Common myeloid progenitor, CD34-positive (primary cell): ENCODE measurements around the gene PTPRE.
"Not testable (repeated sequence)": the region's sequence is repeated elsewhere in the genome, so short reads cannot be mapped to it uniquely, and the experiment has no call there.

Source experiments
- CTCF ChIA-PET: fragments of 350-600 bp; sonication (Branson Sonifier 250); formaldehyde crosslinking; loops from one replicate; lab custom pipeline; 2021; ENCODE audit warnings: antibody characterized with exemption; lab: Charles Lee
- POLR2A ChIA-PET: fragments of 350-600 bp; sonication (Branson Sonifier 250); formaldehyde crosslinking; loops from one replicate; lab custom pipeline; 2021; ENCODE audit warnings: antibody characterized with exemption; lab: Charles Lee
- DNase-seq, 3 donors: peaks; one replicate each; pipeline versions ENCODE4 v3.0.0 to v3.0.0-alpha.2; 2013
- H3K27ac ChIP-seq, 2 experiments: 1 replicate in 1 of 2; 2 replicates in 1 of 2; pipeline ENCODE4 v1.7.0; 2013; ENCODE audit warnings: inconsistent platforms in 2 of 2, low read length in 2 of 2, mild to moderate bottlenecking in 2 of 2, low read depth in 1 of 2, moderate library complexity in 1 of 2; ENCODE audit not compliant: severe bottlenecking in 2 of 2, insufficient read depth in 1 of 2, poor library complexity in 1 of 2
- H3K27me3 ChIP-seq, 5 experiments: replicated peaks in 2 of 5; 1 replicate in 3 of 5; 2 replicates in 2 of 5; pipeline versions ENCODE4 v1.6.1 to v1.7.0; 2013; ENCODE audit warnings: low read length in 4 of 5, mild to moderate bottlenecking in 2 of 5, moderate library complexity in 2 of 5, inconsistent platforms in 1 of 5; ENCODE audit not compliant: insufficient read depth in 5 of 5, control insufficient read depth in 4 of 5
- H3K36me3 ChIP-seq, 4 experiments: 1 replicate in 2 of 4; 2 replicates in 2 of 4; pipeline versions ENCODE4 v1.6.1 to v1.7.0; 2013; ENCODE audit warnings: low read length in 3 of 4, control low read depth in 1 of 4, mild to moderate bottlenecking in 1 of 4; ENCODE audit not compliant: control insufficient read depth in 4 of 4, insufficient read depth in 4 of 4
- H3K4me1 ChIP-seq, 4 experiments: 1 replicate in 3 of 4; 2 replicates in 1 of 4; pipeline versions ENCODE4 v1.6.1 to v1.7.1; 2013; ENCODE audit warnings: low read length in 3 of 4, mild to moderate bottlenecking in 3 of 4, control low read depth in 1 of 4, inconsistent platforms in 1 of 4, moderate library complexity in 1 of 4; ENCODE audit not compliant: control insufficient read depth in 4 of 4, insufficient read depth in 4 of 4; ENCODE audit errors: control extremely low read depth in 1 of 4
- H3K4me3 ChIP-seq, 7 experiments: 1 replicate in 4 of 7; 2 replicates in 3 of 7; pipeline versions ENCODE4 v1.5.1 to v1.7.0; 2013; ENCODE audit warnings: mild to moderate bottlenecking in 7 of 7, low read length in 6 of 7, moderate library complexity in 6 of 7, inconsistent platforms in 2 of 7, low read depth in 2 of 7, control low read depth in 1 of 7; ENCODE audit not compliant: insufficient read depth in 4 of 7, control insufficient read depth in 1 of 7; ENCODE audit errors: extremely low read depth in 1 of 7
- H3K9me3 ChIP-seq, 5 experiments: 1 replicate in 4 of 5; 2 replicates in 1 of 5; pipeline versions ENCODE4 v1.6.1 to v1.7.1; 2013; ENCODE audit warnings: low read length in 4 of 5, mild to moderate bottlenecking in 2 of 5, inconsistent platforms in 1 of 5, low read depth in 1 of 5, moderate library complexity in 1 of 5; ENCODE audit not compliant: control insufficient read depth in 4 of 5, insufficient read depth in 2 of 5; ENCODE audit errors: control extremely low read depth in 1 of 5
- WGBS: methylation state at CpG from one replicate; pipeline ENCODE4 v1.1.5; 2013; ENCODE audit not compliant: insufficient coverage; 5-methylcytosine and 5-hydroxymethylcytosine counted together

Gene PTPRE

GRCh38 chr10:127986531-127987466 lies 79.9 kb downstream of the PTPRE start:
- POLR2A ChIA-PET, result interaction anchor here (0.6 kb wide), 1 partner anchor 146 kb away, joined by 3 read pairs; no protein-coding TSS in a partner anchor
- Histone ChIP-seq H3K27ac (no peak overlapping the region), H3K27me3 (no peaks in the 10 kb centered on the region), H3K9me3 (no peaks in the 10 kb centered on the region), H3K4me1 (peaks cover 13 to 41% (median 28%) of the 10 kb centered on the region in 4 experiments), H3K36me3 (no peaks in the 10 kb centered on the region), H3K4me3 (no peak overlapping the region)
- DNase-seq, result no peak
- CTCF ChIA-PET, result no interaction called here
- WGBS, result 93% methylated on average over 10 of the region's 14 CpGs

- H3K27me3 ChIP-seq, result no peaks in the 10 kb centered on the region
Measured at GRCh38 chr10:127987467-127988380, 80.8 kb downstream of the PTPRE start.

GRCh38 chr10:127989481-127990012 lies 82.6 kb downstream of the PTPRE start:
- Histone ChIP-seq H3K36me3 (no peaks in the 10 kb centered on the region), H3K4me3 (peak overlapping the region in 2 of 7 experiments; percentile 16 to 49), H3K4me1 (peaks cover 13 to 48% (median 37%) of the 10 kb centered on the region in 4 experiments), H3K27ac (no peak overlapping the region), H3K9me3 (no peaks in the 10 kb centered on the region), H3K27me3 (peaks cover 0 to 2% (median 0%) of the 10 kb centered on the region in 5 experiments)
- 0% methylated on average over 1 of the region's 8 CpGs for WGBS
- DNase-seq, result peak; percentile 22 to 67 (median 45)
- ChIA-PET POLR2A (no interaction called here), CTCF (interaction anchor here (0.7 to 1.3 kb wide), 2 partner anchors 11 to 16 kb away, joined by 3 read pairs; no protein-coding TSS in a partner anchor)

More at GRCh38 chr10:127987467-127988380, 80.8 kb downstream of the PTPRE start:
- Histone ChIP-seq H3K4me3 (no peak overlapping the region), H3K9me3 (no peaks in the 10 kb centered on the region), H3K4me1 (peaks cover 13 to 50% (median 36%) of the 10 kb centered on the region in 4 experiments), H3K36me3 (no peaks in the 10 kb centered on the region), H3K27ac (no peak overlapping the region)
- ChIA-PET POLR2A (no interaction called here), CTCF (interaction anchor here (1.2 kb wide), 1 partner anchor 80 kb away, joined by 3 read pairs; the partner anchor contains the start of gene PTPRE)
- 92% methylated on average over 8 of the region's 14 CpGs for WGBS
- DNase-seq, result no peak

GRCh38 chr10:127990132-127990788 lies 83.4 kb downstream of the PTPRE start:
- H3K27ac ChIP-seq, H3K36me3 ChIP-seq, POLR2A ChIA-PET, H3K27me3 ChIP-seq, H3K9me3 ChIP-seq: not testable (repeated sequence)
- Histone ChIP-seq H3K4me3 (peak overlapping the region in 1 of 7 experiments; percentile 44), H3K4me1 (peaks cover 13 to 48% (median 37%) of the 10 kb centered on the region in 4 experiments)
- WGBS, result 40% methylated on average over 2 of the region's 9 CpGs
- DNase-seq, result peak in 2 of 3 donors; percentile 49 to 66
- CTCF ChIA-PET, result interaction anchor here (1.3 to 2.2 kb wide), 2 partner anchors 10 to 18 kb away, joined by 3 to 12 read pairs; no protein-coding TSS in a partner anchor

- ChIA-PET POLR2A (no interaction called here), CTCF (interaction anchor here (0.8 to 2.2 kb wide), 8 partner anchors 10 to 83 kb away, joined by 3 to 12 read pairs (median 4); no protein-coding TSS in a partner anchor)
- Histone ChIP-seq H3K4me1 (peaks cover 13 to 48% (median 37%) of the 10 kb centered on the region in 4 experiments), H3K36me3 (no peaks in the 10 kb centered on the region), H3K4me3 (peak overlapping the region in 3 of 7 experiments; percentile 22 to 48 (median 44)), H3K27me3 (peaks cover 0 to 2% (median 0%) of the 10 kb centered on the region in 5 experiments), H3K27ac (no peak overlapping the region), H3K9me3 (no peaks in the 10 kb centered on the region)
- 18% methylated on average over 7 of the region's 15 CpGs for WGBS
- DNase-seq, result peak; percentile 58 to 85 (median 81)
Measured at GRCh38 chr10:127990846-127991542, 84.1 kb downstream of the PTPRE start.
